HepG2 (cell line): ENCODE data around the gene JPH4. TPM values are rescaled to one million over a fixed set of nuclear protein-coding genes. Genes with fewer than 3 reads are reported as not detected.

Experiments
- IKZF4 ChIP-seq: sonication (generic); formaldehyde crosslinking; IDR thresholded peaks from 2 replicates; pipeline ENCODE4 v1.5.1; 2020; ENCODE audit warnings: borderline replicate concordance, mild to moderate bottlenecking, low read depth, missing genetic modification reagents; ENCODE audit errors: not compliant biosample characterization
- KDM2A ChIP-seq: sonication (generic); formaldehyde crosslinking; IDR thresholded peaks from 2 replicates; pipeline ENCODE4 v1.4.0; 2020; ENCODE audit warnings: low read depth, missing genetic modification reagents, borderline replicate concordance
- LCORL ChIP-seq, 2 experiments: fragments of 450-650 bp in 1 of 2; sonication (generic) in 1 of 2; formaldehyde crosslinking in 1 of 2; IDR thresholded peaks; 2 replicates each; pipeline versions ENCODE4 v1.5.0 to v1.6.1; 2017 to 2020; ENCODE audit warnings: antibody characterized with exemption in 1 of 2, missing genetic modification reagents in 1 of 2
- NFE2L1 ChIP-seq: sonication (generic); formaldehyde crosslinking; IDR thresholded peaks from 2 replicates; pipeline ENCODE4 v1.4.0; 2020; ENCODE audit warnings: missing genetic modification reagents, mild to moderate bottlenecking, borderline replicate concordance
- STAT5B ChIP-seq: sonication (generic); formaldehyde crosslinking; IDR thresholded peaks from 2 replicates; pipeline ENCODE4 v1.4.0; 2020; ENCODE audit warnings: missing genetic modification reagents
- THAP11 ChIP-seq: IDR thresholded peaks from 2 replicates; pipeline ENCODE4 v1.6.1; 2016; ENCODE audit warnings: missing biosample characterization, missing genetic modification reagents
- TSC22D2 ChIP-seq: sonication (generic); formaldehyde crosslinking; IDR thresholded peaks from 2 replicates; pipeline ENCODE4 v1.5.1; 2020; ENCODE audit warnings: missing genetic modification reagents, mild to moderate bottlenecking, borderline replicate concordance
- XRCC5 ChIP-seq: fragments of 200-400 bp; formaldehyde crosslinking; optimal IDR thresholded peaks from 2 replicates; pipeline ENCODE3; 2017; ENCODE audit warnings: mild to moderate bottlenecking, low read length
- ZNF138 ChIP-seq: sonication (generic); formaldehyde crosslinking; IDR thresholded peaks from 2 replicates; pipeline ENCODE4 v1.5.0; 2020; ENCODE audit warnings: mild to moderate bottlenecking, low read depth, missing genetic modification reagents
- ZNF143 ChIP-seq: sonication (generic); formaldehyde crosslinking; IDR thresholded peaks from 2 replicates; pipeline ENCODE4 v1.4.0; 2020; ENCODE audit warnings: missing genetic modification reagents
- ZNF549 ChIP-seq: sonication (generic); formaldehyde crosslinking; IDR thresholded peaks from 2 replicates; pipeline ENCODE4 v1.5.0; 2020; ENCODE audit warnings: missing genetic modification reagents
- ZNF562 ChIP-seq: sonication (generic); formaldehyde crosslinking; IDR thresholded peaks from 2 replicates; pipeline ENCODE4 v1.8.0; 2022; ENCODE audit warnings: missing genetic modification reagents, borderline replicate concordance
- polyA plus RNA-seq, 8 experiments: library from polyadenylated mRNA; depleted of rRNA in 3 of 8; stranded (reverse) in 7 of 8; unstranded in 1 of 8; fragments of >200 nt; fragmentation: Illumina TruSeq in 4 of 8; extraction: Trizol in 4 of 8; gene quantifications; 2 replicates each; pipeline versions ENCODE4 v1.2.1 to v1.2.3, GENCODE V29; 2011 to 2016; ENCODE audit warnings: low read depth in 4 of 8, missing spikeins in 1 of 8, mixed read lengths in 1 of 8; ENCODE audit not compliant: insufficient read depth in 1 of 8
- total RNA-seq, 5 experiments: library from RNA; depleted of rRNA; stranded (reverse); fragments of >200 nt; fragmentation: Illumina TruSeq; extraction: Trizol; gene quantifications; 2 replicates each; pipeline ENCODE4 v1.2.3, GENCODE V29; 2016; ENCODE audit warnings: low read depth in 1 of 5
- TF ChIP-seq, protein P1 (sequence below): sonication (generic); formaldehyde crosslinking; IDR thresholded peaks from 2 replicates; pipeline ENCODE4 v1.5.0; 2020; ENCODE audit warnings: mild to moderate bottlenecking, missing genetic modification reagents, moderate library complexity
- TF ChIP-seq, protein P2 (sequence below): sonication (generic); formaldehyde crosslinking; conservative IDR thresholded peaks from 2 replicates; pipeline ENCODE4 v1.4.0; 2020; ENCODE audit warnings: missing genetic modification reagents
- TF ChIP-seq, protein P3 (sequence below): sonication (generic); formaldehyde crosslinking; IDR thresholded peaks from 2 replicates; pipeline ENCODE4 v1.4.0; 2020; ENCODE audit warnings: mild to moderate bottlenecking, missing genetic modification reagents
- TF ChIP-seq, protein P4 (sequence below): sonication (generic); formaldehyde crosslinking; IDR thresholded peaks from 2 replicates; pipeline ENCODE4 v1.4.0; 2020; ENCODE audit warnings: missing genetic modification reagents, borderline replicate concordance

Gene JPH4
- total and polyA plus RNA-seq, 2 of the 13 experiments (the other 11 are each of a cell fraction or from before 2014, with no cell fraction given): 0.08 to 0.22 TPM

DNA sequence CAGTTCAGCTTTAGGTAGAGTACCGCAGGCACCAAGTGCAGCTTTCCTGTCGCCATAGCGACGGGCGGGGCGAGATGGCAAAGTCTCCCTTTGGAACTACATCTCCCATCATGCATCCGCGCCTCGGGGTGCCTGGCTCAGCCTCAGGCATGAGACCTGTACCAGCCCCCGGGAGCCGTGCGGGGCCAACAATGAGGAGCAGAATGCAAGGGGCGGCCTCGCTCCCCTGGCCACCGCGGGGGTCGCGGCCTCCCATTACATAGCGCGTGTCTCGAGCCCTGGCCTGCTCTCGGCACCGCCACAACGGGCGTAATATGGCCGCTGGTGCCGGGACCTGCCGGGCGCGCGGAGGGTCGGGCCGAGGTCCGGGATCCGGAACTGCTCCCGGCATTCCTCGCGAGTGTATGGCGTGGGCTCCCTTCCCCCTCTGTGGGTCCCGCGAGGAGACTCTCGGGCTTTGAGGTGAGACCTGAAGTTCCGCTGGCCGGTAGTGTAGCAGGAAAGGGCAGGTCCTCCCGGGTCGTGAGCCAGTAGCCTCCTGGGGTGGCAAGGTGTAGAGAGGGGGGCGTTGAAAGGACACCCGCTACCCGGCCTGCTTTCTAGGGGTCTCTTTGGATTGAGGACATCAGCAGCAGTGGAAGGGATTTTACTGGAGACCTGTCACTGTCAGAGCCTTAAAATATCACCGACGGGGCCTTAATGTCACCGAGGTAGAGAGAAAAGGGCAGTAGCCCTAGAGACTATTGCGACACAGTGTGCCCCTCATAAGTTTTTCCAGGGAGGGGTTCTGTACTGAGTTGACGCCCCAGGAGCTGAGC is 22.5 kb downstream of the JPH4 start, which contains the start of gene THTPA (continued):
- TF ChIP-seq IKZF4 (peak; percentile 99), LCORL (IDR thresholded peaks at IDR 0.05) (no peak), LCORL (CRISPR knock-in tag; IDR thresholded peaks at IDR 0.05) (peak; percentile 99), ZNF549 (CRISPR knock-in tag) (peak; percentile 44), ZNF143 (CRISPR knock-in tag) (peak; percentile 98), ZNF562 (CRISPR knock-in tag) (no peak), STAT5B (CRISPR knock-in tag) (no peak), THAP11 (CRISPR knock-in tag) (peak; percentile 98), ZNF138 (CRISPR knock-in tag) (peak; percentile 98), KDM2A (CRISPR knock-in tag) (peak; percentile 99), NFE2L1 (CRISPR knock-in tag) (peak; percentile 74; the same call in 1 of the 2 replicates), XRCC5 (peak; percentile 95), TSC22D2 (peak; percentile 97)
- TF ChIP-seq, protein P1, sequence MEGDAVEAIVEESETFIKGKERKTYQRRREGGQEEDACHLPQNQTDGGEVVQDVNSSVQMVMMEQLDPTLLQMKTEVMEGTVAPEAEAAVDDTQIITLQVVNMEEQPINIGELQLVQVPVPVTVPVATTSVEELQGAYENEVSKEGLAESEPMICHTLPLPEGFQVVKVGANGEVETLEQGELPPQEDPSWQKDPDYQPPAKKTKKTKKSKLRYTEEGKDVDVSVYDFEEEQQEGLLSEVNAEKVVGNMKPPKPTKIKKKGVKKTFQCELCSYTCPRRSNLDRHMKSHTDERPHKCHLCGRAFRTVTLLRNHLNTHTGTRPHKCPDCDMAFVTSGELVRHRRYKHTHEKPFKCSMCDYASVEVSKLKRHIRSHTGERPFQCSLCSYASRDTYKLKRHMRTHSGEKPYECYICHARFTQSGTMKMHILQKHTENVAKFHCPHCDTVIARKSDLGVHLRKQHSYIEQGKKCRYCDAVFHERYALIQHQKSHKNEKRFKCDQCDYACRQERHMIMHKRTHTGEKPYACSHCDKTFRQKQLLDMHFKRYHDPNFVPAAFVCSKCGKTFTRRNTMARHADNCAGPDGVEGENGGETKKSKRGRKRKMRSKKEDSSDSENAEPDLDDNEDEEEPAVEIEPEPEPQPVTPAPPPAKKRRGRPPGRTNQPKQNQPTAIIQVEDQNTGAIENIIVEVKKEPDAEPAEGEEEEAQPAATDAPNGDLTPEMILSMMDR (CRISPR knock-in tag): peak; percentile 41
- TF ChIP-seq, protein P2, sequence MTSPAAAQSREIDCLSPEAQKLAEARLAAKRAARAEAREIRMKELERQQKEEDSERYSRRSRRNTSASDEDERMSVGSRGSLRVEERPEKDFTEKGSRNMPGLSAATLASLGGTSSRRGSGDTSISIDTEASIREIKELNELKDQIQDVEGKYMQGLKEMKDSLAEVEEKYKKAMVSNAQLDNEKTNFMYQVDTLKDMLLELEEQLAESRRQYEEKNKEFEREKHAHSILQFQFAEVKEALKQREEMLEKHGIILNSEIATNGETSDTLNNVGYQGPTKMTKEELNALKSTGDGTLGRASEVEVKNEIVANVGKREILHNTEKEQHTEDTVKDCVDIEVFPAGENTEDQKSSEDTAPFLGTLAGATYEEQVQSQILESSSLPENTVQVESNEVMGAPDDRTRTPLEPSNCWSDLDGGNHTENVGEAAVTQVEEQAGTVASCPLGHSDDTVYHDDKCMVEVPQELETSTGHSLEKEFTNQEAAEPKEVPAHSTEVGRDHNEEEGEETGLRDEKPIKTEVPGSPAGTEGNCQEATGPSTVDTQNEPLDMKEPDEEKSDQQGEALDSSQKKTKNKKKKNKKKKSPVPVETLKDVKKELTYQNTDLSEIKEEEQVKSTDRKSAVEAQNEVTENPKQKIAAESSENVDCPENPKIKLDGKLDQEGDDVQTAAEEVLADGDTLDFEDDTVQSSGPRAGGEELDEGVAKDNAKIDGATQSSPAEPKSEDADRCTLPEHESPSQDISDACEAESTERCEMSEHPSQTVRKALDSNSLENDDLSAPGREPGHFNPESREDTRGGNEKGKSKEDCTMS (CRISPR knock-in tag): peak; percentile 95
- TF ChIP-seq, protein P3, sequence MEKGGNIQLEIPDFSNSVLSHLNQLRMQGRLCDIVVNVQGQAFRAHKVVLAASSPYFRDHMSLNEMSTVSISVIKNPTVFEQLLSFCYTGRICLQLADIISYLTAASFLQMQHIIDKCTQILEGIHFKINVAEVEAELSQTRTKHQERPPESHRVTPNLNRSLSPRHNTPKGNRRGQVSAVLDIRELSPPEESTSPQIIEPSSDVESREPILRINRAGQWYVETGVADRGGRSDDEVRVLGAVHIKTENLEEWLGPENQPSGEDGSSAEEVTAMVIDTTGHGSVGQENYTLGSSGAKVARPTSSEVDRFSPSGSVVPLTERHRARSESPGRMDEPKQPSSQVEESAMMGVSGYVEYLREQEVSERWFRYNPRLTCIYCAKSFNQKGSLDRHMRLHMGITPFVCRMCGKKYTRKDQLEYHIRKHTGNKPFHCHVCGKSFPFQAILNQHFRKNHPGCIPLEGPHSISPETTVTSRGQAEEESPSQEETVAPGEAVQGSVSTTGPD (CRISPR knock-in tag): peak; percentile 91
- TF ChIP-seq, protein P4, sequence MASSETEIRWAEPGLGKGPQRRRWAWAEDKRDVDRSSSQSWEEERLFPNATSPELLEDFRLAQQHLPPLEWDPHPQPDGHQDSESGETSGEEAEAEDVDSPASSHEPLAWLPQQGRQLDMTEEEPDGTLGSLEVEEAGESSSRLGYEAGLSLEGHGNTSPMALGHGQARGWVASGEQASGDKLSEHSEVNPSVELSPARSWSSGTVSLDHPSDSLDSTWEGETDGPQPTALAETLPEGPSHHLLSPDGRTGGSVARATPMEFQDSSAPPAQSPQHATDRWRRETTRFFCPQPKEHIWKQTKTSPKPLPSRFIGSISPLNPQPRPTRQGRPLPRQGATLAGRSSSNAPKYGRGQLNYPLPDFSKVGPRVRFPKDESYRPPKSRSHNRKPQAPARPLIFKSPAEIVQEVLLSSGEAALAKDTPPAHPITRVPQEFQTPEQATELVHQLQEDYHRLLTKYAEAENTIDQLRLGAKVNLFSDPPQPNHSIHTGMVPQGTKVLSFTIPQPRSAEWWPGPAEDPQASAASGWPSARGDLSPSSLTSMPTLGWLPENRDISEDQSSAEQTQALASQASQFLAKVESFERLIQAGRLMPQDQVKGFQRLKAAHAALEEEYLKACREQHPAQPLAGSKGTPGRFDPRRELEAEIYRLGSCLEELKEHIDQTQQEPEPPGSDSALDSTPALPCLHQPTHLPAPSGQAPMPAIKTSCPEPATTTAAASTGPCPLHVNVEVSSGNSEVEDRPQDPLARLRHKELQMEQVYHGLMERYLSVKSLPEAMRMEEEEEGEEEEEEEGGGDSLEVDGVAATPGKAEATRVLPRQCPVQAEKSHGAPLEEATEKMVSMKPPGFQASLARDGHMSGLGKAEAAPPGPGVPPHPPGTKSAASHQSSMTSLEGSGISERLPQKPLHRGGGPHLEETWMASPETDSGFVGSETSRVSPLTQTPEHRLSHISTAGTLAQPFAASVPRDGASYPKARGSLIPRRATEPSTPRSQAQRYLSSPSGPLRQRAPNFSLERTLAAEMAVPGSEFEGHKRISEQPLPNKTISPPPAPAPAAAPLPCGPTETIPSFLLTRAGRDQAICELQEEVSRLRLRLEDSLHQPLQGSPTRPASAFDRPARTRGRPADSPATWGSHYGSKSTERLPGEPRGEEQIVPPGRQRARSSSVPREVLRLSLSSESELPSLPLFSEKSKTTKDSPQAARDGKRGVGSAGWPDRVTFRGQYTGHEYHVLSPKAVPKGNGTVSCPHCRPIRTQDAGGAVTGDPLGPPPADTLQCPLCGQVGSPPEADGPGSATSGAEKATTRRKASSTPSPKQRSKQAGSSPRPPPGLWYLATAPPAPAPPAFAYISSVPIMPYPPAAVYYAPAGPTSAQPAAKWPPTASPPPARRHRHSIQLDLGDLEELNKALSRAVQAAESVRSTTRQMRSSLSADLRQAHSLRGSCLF: peak; percentile 88
